SH-SY5Y (cell line): Measurements from ENCODE around the gene GET3.

Experiments
- GATA2 ChIP-seq: IDR thresholded peaks from 2 replicates; pipeline ENCODE4 v1.6.1; 2011; ENCODE audit warnings: mild to moderate bottlenecking, low read depth, low read length
- GATA3 ChIP-seq: IDR thresholded peaks from 2 replicates; pipeline ENCODE4 v1.6.1; 2011; ENCODE audit warnings: low read depth, mild to moderate bottlenecking, low read length, moderate library complexity

DNA sequence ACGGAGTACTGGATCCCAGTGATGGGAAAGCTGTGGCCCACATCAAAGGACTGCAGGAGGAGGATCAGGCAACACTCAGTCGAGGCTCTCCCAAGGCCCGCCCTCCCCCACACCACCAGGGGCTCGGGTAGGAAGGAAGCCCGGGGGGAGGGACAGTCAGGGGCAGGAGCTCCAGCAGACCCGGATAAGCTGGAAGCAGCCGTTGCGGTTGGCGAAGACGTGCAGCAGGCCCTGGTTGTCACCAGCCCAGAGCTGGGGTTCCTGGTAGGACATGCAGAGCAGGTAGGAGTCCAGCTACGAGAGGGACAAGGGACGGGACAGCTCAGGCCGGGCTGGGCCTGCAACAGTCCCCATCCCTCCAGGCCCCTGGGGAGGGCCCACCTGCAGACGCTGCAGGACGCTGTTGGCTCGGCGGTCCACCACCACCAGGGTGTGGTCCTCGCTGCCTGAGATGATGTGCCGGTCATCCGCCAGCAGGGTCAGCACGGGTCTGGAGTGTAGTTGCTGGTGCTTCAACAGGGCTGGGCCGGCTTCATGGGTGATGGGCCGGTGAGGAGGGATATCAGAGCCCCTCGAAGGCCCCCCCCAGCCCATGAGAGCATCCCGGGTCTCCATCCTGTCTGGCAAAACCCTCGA lies 47.6 kb upstream of the GET3 start:
- TF ChIP-seq GATA2 = no peak
- TF ChIP-seq GATA3 = no peak
